MM.1S (cell line): ENCODE results near the gene NCOA3.

Experiments used
- DNase-seq: peaks from one replicate; pipeline ENCODE4 v3.0.0-alpha.2; 2015
- H2AFZ ChIP-seq: fragments of 300-600 bp; sonication (generic); 2 replicates; pipeline ENCODE4 v1.6.0; 2016; ENCODE audit warnings: antibody characterized with exemption, low read length
- H3F3A ChIP-seq: fragments of 300-600 bp; sonication (generic); 2 replicates; pipeline ENCODE4 v1.6.1; 2016; ENCODE audit warnings: mild to moderate bottlenecking, antibody characterized with exemption, low read length, moderate library complexity, mixed read lengths; ENCODE audit not compliant: insufficient read depth
- H3K27ac ChIP-seq: fragments of 300-600 bp; sonication (generic); 2 replicates; pipeline ENCODE4 v1.5.1; 2016; ENCODE audit warnings: mild to moderate bottlenecking, low read length
- H3K27me3 ChIP-seq: fragments of 300-600 bp; sonication (generic); replicated peaks from 2 replicates; pipeline ENCODE4 v1.6.0; 2016; ENCODE audit warnings: low read length; ENCODE audit not compliant: insufficient read depth
- H3K36me3 ChIP-seq: fragments of 300-600 bp; sonication (generic); replicated peaks from 2 replicates; pipeline ENCODE4 v1.6.1; 2016; ENCODE audit warnings: mild to moderate bottlenecking, low read length, mixed read lengths; ENCODE audit not compliant: insufficient read depth
- H3K4me1 ChIP-seq: fragments of 300-600 bp; sonication (generic); 2 replicates; pipeline ENCODE4 v1.6.1; 2016; ENCODE audit warnings: low read length, mixed read lengths
- H3K4me2 ChIP-seq: fragments of 300-600 bp; sonication (generic); 2 replicates; pipeline ENCODE4 v1.6.0; 2016; ENCODE audit warnings: low read depth, low read length
- H3K4me3 ChIP-seq: fragments of 300-600 bp; sonication (generic); 2 replicates; pipeline ENCODE4 v1.5.1; 2016; ENCODE audit warnings: low read length, mixed read lengths
- H3K79me2 ChIP-seq: fragments of 300-600 bp; sonication (generic); 2 replicates; pipeline ENCODE4 v1.6.1; 2016; ENCODE audit warnings: mixed run types, low read length, mixed read lengths
- H3K9ac ChIP-seq: fragments of 300-600 bp; sonication (generic); 2 replicates; pipeline ENCODE4 v1.6.1; 2016; ENCODE audit warnings: low read length, mixed read lengths
- H3K9me2 ChIP-seq: fragments of 300-600 bp; sonication (generic); replicated peaks from 2 replicates; pipeline ENCODE4 v1.6.1; 2016; ENCODE audit warnings: mild to moderate bottlenecking, low read length, mixed read lengths; ENCODE audit not compliant: insufficient read depth
- H3K9me3 ChIP-seq: fragments of 300-600 bp; sonication (generic); replicated peaks from 2 replicates; pipeline ENCODE4 v1.6.1; 2016; ENCODE audit warnings: mild to moderate bottlenecking, low read length, mixed read lengths; ENCODE audit not compliant: insufficient read depth
- H4K20me1 ChIP-seq: fragments of 300-600 bp; sonication (generic); 2 replicates; pipeline ENCODE4 v1.6.1; 2016; ENCODE audit warnings: mild to moderate bottlenecking, low read length, moderate library complexity, mixed read lengths; ENCODE audit not compliant: insufficient read depth
- CTCF ChIP-seq: fragments of 300-600 bp; sonication (generic); IDR thresholded peaks from 2 replicates; pipeline ENCODE4 v1.5.1; 2016; ENCODE audit warnings: antibody characterized with exemption, low read length, mixed read lengths
- EZH2 ChIP-seq: fragments of 300-600 bp; sonication (generic); optimal IDR thresholded peaks from 2 replicates; pipeline ENCODE3; 2017; ENCODE audit warnings: low read depth, mild to moderate bottlenecking, antibody characterized with exemption, low read length, mixed read lengths
- EZH2phosphoT487 ChIP-seq: fragments of 300-600 bp; sonication (generic); IDR thresholded peaks from 2 replicates; pipeline ENCODE4 v1.6.1; 2018; ENCODE audit warnings: antibody characterized with exemption, low read length

NCOA3 gene

GRCh38 chr20:47668313-47669151, 166.8 kb downstream of the NCOA3 start:
- Histone ChIP-seq H3K36me3 (no peaks in the 10 kb centered on the region; the same call in 1 of the 2 replicates), H3K4me2 (no peak overlapping the region), H3K9ac (no peak overlapping the region), H2AFZ (no peak overlapping the region), H3K4me1 (no peaks in the 10 kb centered on the region), H3K27me3 (no peaks in the 10 kb centered on the region), H4K20me1 (no peaks in the 10 kb centered on the region), H3K9me2 (no peaks in the 10 kb centered on the region), H3K79me2 (no peaks in the 10 kb centered on the region), H3F3A (peaks cover 4% of the 10 kb centered on the region; the same call in 1 of the 2 replicates), H3K4me3 (no peak overlapping the region), H3K27ac (no peak overlapping the region), H3K9me3 (no peaks in the 10 kb centered on the region)
- no peak for DNase-seq
- no peak for TF ChIP-seq CTCF
- no peak for TF ChIP-seq EZH2
- TF ChIP-seq EZH2phosphoT487 = no peak

DNA sequence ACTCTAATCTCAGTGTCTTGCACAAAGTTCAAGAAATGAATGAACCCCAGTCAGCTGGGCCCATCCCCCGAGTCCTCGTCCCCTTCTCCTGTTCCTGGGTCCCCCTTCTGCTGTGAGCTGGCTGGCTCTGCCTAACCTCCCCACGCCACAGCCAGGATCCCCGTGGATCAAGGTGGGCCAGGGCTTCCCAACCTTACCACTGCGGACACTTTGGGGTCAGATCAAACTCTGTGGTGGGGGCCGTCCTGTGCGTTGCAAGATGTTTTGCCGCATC, 167.4 kb downstream of the NCOA3 start:
- H3K79me2 ChIP-seq = no peaks in the 10 kb centered on the region
- H3K4me3 ChIP-seq = no peak overlapping the region
- no peak overlapping the region for H3K27ac ChIP-seq
- no peaks in the 10 kb centered on the region for H3K9me3 ChIP-seq
- H2AFZ ChIP-seq = no peak overlapping the region
- no peaks in the 10 kb centered on the region for H3K4me1 ChIP-seq
- no peak for TF ChIP-seq CTCF
- TF ChIP-seq EZH2 = no peak
- TF ChIP-seq EZH2phosphoT487 = no peak
- H4K20me1 ChIP-seq = no peaks in the 10 kb centered on the region
- no peaks in the 10 kb centered on the region for H3K27me3 ChIP-seq
- H3F3A ChIP-seq = peaks cover 4% of the 10 kb centered on the region; the same call in 1 of the 2 replicates
- no peaks in the 10 kb centered on the region; the same call in 1 of the 2 replicates for H3K36me3 ChIP-seq
- no peak overlapping the region for H3K4me2 ChIP-seq
- no peaks in the 10 kb centered on the region for H3K9me2 ChIP-seq
- DNase-seq = no peak
- H3K9ac ChIP-seq = no peak overlapping the region

GRCh38 chr20:47669489-47669888, 167.8 kb downstream of the NCOA3 start:
- H3K9ac ChIP-seq = no peak overlapping the region

More at GRCh38 chr20:47669489-47669888, 167.8 kb downstream of the NCOA3 start:
- H3K4me1 ChIP-seq = no peaks in the 10 kb centered on the region
- H3K4me3 ChIP-seq = no peak overlapping the region
- H3K4me2 ChIP-seq = no peak overlapping the region
- H3K79me2 ChIP-seq = no peaks in the 10 kb centered on the region
- no peak for TF ChIP-seq CTCF
- TF ChIP-seq EZH2phosphoT487 = no peak
- no peak for TF ChIP-seq EZH2
- no peak for DNase-seq
- H3F3A ChIP-seq = no peaks in the 10 kb centered on the region; the same call in 1 of the 2 replicates
- H3K27me3 ChIP-seq = no peaks in the 10 kb centered on the region
- no peak overlapping the region for H3K27ac ChIP-seq
- no peaks in the 10 kb centered on the region for H4K20me1 ChIP-seq
- no peaks in the 10 kb centered on the region; the same call in 1 of the 2 replicates for H3K36me3 ChIP-seq
- no peaks in the 10 kb centered on the region for H3K9me2 ChIP-seq
- no peak overlapping the region for H2AFZ ChIP-seq
- no peaks in the 10 kb centered on the region for H3K9me3 ChIP-seq
